ENCODE data around the gene BICDL2.

- TF ChIP-seq, protein P1, sequence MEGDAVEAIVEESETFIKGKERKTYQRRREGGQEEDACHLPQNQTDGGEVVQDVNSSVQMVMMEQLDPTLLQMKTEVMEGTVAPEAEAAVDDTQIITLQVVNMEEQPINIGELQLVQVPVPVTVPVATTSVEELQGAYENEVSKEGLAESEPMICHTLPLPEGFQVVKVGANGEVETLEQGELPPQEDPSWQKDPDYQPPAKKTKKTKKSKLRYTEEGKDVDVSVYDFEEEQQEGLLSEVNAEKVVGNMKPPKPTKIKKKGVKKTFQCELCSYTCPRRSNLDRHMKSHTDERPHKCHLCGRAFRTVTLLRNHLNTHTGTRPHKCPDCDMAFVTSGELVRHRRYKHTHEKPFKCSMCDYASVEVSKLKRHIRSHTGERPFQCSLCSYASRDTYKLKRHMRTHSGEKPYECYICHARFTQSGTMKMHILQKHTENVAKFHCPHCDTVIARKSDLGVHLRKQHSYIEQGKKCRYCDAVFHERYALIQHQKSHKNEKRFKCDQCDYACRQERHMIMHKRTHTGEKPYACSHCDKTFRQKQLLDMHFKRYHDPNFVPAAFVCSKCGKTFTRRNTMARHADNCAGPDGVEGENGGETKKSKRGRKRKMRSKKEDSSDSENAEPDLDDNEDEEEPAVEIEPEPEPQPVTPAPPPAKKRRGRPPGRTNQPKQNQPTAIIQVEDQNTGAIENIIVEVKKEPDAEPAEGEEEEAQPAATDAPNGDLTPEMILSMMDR (IDR thresholded peaks at IDR 0.05), result no peak
- TF ChIP-seq POLR2A (IDR thresholded peaks at IDR 0.05), result no peak
These were observed 47.7 kb upstream of the BICDL2 start for GRCh38 chr16:3084491-3084890.
